ENCODE measurements around the gene RGS19.

GRCh38 chr20:64074963-64075362, 4.4 kb downstream of the RGS19 start:
- TF ChIP-seq POLR2AphosphoS5 (IDR thresholded peaks at IDR 0.05; ENCODE audit: low read depth, low read length) (no peak), POLR2A (IDR thresholded peaks at IDR 0.05; ENCODE audit: low read depth, low read length) (no peak), TAF1 (IDR thresholded peaks at IDR 0.05; ENCODE audit: borderline replicate concordance, low read depth, low read length) (no peak)
